ENCODE data around the gene GPER1.
A peak's percentile ranks its signal among the peaks of the same experiment; 100 is the strongest.

Gene GPER1

GRCh38 chr7:1064581-1064980 is 23.3 kb upstream of the GPER1 start:
- TF ChIP-seq CTCF (IDR thresholded peaks at IDR 0.05; ENCODE audit: control insufficient read depth, insufficient read depth, low read depth, low read length, missing control alignments): no peak
- no peak for DNase-seq (ENCODE audit: low read depth)

GRCh38 chr7:1065263-1065584 is 22.7 kb upstream of the GPER1 start:
- no peak overlapping the region for H3K4me3 ChIP-seq (ENCODE audit: control insufficient read depth, low read depth, low read length)
- DNase-seq (ENCODE audit: low read depth): no peak

More at GRCh38 chr7:1064581-1064980, 23.3 kb upstream of the GPER1 start:
- H3K4me3 ChIP-seq (ENCODE audit: control insufficient read depth, low read depth, low read length): no peak overlapping the region

GRCh38 chr7:1065585-1066241 is 22.2 kb upstream of the GPER1 start:
- DNase-seq (ENCODE audit: low read depth): no peak
- TF ChIP-seq CTCF (IDR thresholded peaks at IDR 0.05; ENCODE audit: control insufficient read depth, insufficient read depth, low read depth, low read length, missing control alignments): peak; percentile 94
- no peak overlapping the region; the same call in 1 of the 2 replicates for H3K4me3 ChIP-seq (ENCODE audit: control insufficient read depth, low read depth, low read length)

More at GRCh38 chr7:1065263-1065584, 22.7 kb upstream of the GPER1 start:
- TF ChIP-seq CTCF (IDR thresholded peaks at IDR 0.05; ENCODE audit: control insufficient read depth, insufficient read depth, low read depth, low read length, missing control alignments): no peak

GRCh38 chr7:1066242-1066588 is 21.7 kb upstream of the GPER1 start:
- TF ChIP-seq CTCF (IDR thresholded peaks at IDR 0.05; ENCODE audit: control insufficient read depth, insufficient read depth, low read depth, low read length, missing control alignments): no peak
- no peak overlapping the region for H3K4me3 ChIP-seq (ENCODE audit: control insufficient read depth, low read depth, low read length)
- no peak for DNase-seq (ENCODE audit: low read depth)

GRCh38 chr7:1068013-1068412 is 19.9 kb upstream of the GPER1 start:
- no peak for TF ChIP-seq CTCF (IDR thresholded peaks at IDR 0.05; ENCODE audit: control insufficient read depth, insufficient read depth, low read depth, low read length, missing control alignments)
- H3K4me3 ChIP-seq (ENCODE audit: control insufficient read depth, low read depth, low read length): no peak overlapping the region
- no peak for DNase-seq (ENCODE audit: low read depth)

GRCh38 chr7:1068619-1069018 is 19.3 kb upstream of the GPER1 start:
- DNase-seq (ENCODE audit: low read depth): no peak
- H3K4me3 ChIP-seq (ENCODE audit: control insufficient read depth, low read depth, low read length): no peak overlapping the region

More at GRCh38 chr7:1068619-1069018, 19.3 kb upstream of the GPER1 start:
- TF ChIP-seq CTCF (IDR thresholded peaks at IDR 0.05; ENCODE audit: control insufficient read depth, insufficient read depth, low read depth, low read length, missing control alignments): no peak

All from AG09309 (cell line).